Measurements from ENCODE around the gene AKR1B15.

DNA sequence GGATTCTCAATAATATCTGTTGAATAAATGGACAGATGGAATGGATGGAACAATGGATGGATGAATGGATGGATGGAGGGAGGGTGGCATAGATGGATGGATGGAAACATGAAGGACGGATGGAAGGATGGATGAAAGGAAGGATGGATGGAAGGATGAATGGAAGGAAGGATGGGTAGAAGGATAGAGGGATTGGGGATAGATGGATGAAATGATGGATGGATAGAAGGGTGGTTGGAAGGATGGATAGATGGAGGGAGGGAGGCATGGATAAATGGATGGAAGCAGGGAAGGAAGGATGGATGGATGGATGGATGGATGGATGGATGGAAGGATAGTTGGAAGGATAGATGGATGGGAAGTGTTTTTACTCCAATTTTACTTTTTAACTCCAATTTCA, 35.4 kb downstream of the AKR1B15 start:
- TF ChIP-seq POLR2AphosphoS2 (conservative IDR thresholded peaks at IDR 0.05; ENCODE audit: low read length), result no peak
- TF ChIP-seq POLR2A (IDR thresholded peaks at IDR 0.05; ENCODE audit: low read length), result no peak
- TF ChIP-seq SMC3 (IDR thresholded peaks at IDR 0.05), result no peak
- no peak for TF ChIP-seq ZFP36 (IDR thresholded peaks at IDR 0.05; ENCODE audit: borderline replicate concordance, partially characterized antibody)
- no peak for TF ChIP-seq KDM1A (IDR thresholded peaks at IDR 0.05; ENCODE audit: low read depth)
- TF ChIP-seq, protein P1, sequence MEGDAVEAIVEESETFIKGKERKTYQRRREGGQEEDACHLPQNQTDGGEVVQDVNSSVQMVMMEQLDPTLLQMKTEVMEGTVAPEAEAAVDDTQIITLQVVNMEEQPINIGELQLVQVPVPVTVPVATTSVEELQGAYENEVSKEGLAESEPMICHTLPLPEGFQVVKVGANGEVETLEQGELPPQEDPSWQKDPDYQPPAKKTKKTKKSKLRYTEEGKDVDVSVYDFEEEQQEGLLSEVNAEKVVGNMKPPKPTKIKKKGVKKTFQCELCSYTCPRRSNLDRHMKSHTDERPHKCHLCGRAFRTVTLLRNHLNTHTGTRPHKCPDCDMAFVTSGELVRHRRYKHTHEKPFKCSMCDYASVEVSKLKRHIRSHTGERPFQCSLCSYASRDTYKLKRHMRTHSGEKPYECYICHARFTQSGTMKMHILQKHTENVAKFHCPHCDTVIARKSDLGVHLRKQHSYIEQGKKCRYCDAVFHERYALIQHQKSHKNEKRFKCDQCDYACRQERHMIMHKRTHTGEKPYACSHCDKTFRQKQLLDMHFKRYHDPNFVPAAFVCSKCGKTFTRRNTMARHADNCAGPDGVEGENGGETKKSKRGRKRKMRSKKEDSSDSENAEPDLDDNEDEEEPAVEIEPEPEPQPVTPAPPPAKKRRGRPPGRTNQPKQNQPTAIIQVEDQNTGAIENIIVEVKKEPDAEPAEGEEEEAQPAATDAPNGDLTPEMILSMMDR (IDR thresholded peaks at IDR 0.05), result no peak
- no peak for TF ChIP-seq FOSL2 (IDR thresholded peaks at IDR 0.05)
- TF ChIP-seq FOSL2 (CRISPR knock-in tag; IDR thresholded peaks at IDR 0.05), result no peak
